Pons (tissue), 1 donor: Measurements from ENCODE around the gene NDUFB10.
"Not testable (repeated sequence)": the region's sequence is repeated elsewhere in the genome, so short reads cannot be mapped to it uniquely, and the experiment has no call there.

Experiments used
- DNase-seq: peaks from one replicate; pipeline ENCODE4 v3.0.0-alpha.2; 2016; ENCODE audit warnings: low spot score

NDUFB10 gene

GRCh38 chr16:1959269-1960039, at the start of gene NDUFB10:
Gene NDUFB10 (plus strand): TSS chr16:1959538. CDS start chr16:1959625, 87 bp downstream.
- DNase-seq: peak; percentile 80

DNA sequence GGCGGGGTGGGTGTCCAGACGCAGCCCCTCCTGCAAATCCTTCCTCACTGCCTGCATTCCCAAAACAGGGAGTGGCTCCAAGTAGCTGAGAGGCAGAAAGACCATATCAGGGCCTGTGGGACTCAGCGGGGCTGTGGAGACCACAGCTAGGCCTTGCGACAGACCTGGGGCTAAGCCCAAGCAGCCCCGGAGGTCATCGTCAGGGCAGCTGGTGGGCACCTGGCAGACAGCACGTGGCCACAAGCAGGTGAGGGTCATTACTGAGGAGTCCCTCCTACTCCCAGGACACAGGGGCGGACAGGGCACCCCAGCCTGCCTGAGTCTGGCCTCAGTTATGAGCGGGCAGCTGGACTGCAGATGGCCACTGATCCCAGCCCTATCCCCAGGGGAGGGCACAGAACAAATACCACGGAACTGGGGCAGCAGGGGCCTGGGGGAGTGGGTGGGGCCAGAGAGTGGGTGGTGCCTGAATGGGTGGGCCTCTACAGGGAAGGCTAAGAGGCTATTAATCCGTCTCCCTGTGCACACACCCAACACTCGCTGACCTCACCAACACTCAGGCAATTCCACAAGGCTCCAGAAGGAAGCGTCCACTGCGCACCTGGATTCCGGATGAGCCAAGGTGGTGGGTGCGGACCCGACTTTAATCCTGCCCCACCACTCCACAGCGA, 49.6 kb upstream of the NDUFB10 start:
- DNase-seq: no peak

GRCh38 chr16:1911467-1912214, 47.7 kb upstream of the NDUFB10 start:
- no peak for DNase-seq

DNA sequence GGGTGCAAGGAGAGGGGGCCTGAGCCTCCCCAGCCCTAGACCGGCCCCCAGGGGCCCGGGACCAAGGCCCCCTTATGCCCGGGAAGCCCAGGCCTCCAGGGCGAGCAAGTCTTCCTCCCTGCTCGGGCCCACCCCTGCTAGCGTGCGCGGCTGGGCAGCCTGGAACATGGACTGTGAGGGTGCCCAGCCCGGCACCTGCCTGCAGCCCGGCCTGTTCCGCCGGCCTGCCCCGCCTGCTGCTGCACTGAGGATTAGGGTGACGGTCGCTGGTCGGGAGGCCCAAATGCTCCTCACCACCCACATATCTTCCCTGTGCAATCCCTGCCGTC, 47.2 kb upstream of the NDUFB10 start:
- no peak for DNase-seq

- DNase-seq: no peak
Measured at GRCh38 chr16:1913327-1914083, 45.8 kb upstream of the NDUFB10 start.

DNA sequence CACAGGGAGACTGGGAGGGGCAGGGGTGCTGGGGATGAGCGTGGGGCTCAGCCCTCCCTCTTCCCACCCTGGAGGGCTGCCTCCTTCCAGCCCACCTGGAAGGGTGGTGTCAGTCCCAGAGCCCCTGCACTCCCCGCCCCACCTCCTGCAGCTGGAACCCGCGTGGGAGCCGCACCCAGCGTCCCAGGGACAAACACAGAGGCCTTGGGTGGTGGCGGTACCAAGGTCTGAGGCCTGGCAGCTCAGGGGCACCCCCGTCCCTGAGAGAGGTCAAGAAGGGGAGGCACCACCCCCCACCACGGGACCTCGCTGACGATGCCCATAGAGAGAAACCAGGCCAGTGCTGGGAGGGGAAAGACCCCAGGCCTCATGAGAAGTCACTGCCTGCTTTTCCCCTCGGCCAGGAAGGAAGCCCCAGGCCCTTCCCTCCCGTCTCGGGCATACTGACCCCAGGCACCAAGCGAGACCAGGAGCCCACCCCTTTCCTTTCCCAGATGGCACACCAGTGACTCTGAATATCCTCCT, 45.2 kb upstream of the NDUFB10 start:
- DNase-seq: no peak

DNA sequence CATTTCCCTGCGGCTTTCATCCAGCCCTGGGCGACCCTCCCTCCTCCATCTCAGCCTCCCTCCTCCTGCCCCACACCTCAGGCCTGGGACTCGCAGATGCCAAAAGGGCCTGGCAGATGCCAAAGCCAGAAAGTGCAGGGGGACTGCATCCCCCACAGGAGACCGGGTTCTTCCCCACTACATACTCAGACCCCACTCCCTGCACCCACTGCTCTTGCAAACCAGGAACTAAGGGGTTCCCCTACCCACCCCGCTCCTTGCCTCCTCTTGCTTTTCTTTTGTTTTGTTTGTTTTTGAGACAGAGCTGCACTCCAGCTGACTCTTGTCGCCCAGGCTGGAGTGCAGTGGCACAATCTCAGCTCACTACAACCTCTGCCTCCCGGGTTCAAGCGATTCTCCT, 44.4 kb upstream of the NDUFB10 start:
- no peak for DNase-seq

- DNase-seq: no peak
Measured at GRCh38 chr16:1915732-1916639, 43.4 kb upstream of the NDUFB10 start.

DNA sequence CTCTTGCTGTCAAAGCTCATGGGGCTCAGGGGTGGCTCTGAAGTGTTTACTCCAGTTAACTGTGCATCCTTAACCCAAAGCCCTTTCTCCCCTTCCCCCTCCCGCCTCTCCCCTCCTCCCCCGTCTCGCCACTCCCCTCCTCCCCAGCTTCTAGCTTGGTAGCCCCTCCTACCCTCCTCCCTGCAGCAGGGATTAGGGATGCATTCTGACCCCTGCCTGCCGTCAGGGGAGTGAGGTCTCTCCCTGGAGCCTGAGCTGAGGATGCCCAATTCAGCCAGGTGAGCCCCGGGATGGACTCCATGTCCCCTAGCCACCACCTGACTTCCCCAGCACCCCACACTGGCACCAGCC, 42.7 kb upstream of the NDUFB10 start:
- no peak for DNase-seq

GRCh38 chr16:1917056-1917664, 42.2 kb upstream of the NDUFB10 start:
- no peak for DNase-seq

DNA sequence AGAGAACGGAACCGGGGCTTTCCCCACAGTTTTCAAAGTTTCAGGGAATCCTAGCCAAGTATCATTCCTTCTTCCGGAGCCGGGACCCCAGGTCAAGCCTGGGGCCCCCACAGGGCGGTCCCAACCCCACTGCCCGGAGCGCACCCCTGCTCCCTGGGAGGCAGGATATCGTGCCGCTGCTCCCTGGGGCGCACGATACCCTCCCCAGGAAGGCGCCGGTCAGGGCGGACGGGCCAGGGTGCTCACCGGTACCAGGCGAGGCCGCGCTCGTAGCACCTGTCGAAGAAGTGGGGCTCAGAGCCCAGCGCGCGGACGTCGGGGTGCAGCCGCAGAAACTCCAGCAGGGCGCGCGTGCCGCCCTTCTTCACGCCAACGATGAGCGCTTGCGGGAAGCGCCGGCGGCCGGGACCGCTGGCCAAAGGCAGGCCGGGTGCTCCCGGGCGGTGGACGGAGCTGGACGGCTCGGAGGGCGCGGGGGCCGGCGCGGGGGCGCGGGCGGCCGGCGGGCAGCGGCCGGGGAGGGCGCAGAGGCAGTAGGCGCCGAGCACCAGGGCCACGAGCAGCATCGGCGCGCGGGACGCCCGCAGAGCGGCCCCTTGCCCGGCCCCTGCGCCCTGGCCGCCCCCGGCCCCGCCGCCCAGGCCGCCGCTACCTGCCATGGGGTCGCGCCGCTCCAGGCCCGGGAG, 41.5 kb upstream of the NDUFB10 start:
- DNase-seq: no peak

DNA sequence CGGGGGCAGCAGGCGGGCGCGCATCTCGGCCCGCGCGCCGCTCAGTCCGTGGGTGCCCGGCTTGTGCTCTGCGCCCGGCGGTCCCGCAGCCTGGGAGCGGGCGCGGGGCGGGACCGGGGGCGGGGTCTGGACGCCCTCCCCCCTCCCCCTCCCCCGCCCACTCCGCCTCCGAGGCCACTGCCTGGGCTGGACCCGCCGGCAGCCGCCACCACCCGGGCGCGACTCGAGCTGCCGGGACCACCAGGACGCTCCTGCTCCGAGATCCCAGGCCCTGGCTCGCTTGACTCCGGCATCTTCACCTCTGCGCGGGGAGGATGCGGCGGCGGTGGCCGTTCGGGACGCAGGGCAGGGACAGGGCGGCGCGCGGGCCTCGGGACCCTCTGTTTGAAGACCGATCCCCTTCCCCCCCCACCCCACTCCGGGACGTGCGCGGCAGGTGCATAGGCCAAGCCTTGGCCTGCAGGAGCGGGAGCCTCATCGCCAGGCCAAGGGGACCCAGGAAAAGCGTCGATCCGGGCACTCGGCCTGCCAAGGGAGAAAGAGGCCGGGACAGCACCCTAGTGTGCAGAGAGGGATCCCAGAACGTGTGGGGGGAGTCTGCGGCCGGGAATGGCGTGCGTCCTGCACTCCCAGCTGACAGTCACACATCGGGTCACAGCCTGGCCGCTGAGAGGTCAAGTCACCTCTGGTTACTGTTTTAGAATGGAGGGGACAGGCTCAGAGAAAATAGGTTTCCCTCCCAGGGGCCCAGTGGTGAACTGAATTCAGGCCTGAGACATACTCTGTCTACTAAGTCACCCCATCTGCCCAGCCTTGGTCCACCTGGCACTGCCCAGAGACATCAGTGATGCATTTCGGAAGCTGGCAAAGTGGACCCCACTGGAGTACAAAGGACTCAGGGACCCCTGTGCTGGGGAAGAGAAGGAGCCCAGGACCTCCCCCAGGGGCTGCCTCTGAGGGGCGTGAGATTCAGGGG, 40.7 kb upstream of the NDUFB10 start, which contains the start of gene HS3ST6:
HS3ST6 (minus strand) TSS at position 65 of the 976 bp plus-strand sequence. CDS start 92 bp downstream, outside the sequence.
- no peak for DNase-seq

GRCh38 chr16:1919327-1919998, 39.9 kb upstream of the NDUFB10 start:
- DNase-seq: no peak

DNA sequence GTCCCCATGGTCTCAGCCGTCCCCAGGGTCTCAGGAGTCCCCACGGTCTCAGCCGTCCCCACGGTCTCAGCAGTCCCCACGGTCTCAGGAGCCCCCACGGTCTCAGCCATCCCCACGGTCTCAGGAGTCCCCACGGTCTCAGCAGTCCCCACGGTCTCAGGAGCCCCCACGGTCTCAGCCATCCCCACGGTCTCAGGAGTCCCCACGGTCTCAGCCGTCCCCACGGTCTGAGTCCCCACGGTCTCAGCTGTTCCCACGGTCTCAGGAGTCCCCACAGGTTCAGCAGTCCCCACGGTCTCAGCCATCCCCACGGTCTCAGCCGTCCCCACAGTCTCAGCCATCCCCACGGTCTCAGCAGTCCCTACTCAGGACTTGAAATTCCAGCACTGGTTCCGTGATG, 39.2 kb upstream of the NDUFB10 start:
- not testable (repeated sequence) for DNase-seq

GRCh38 chr16:1920727-1921171, 38.6 kb upstream of the NDUFB10 start:
- no peak for DNase-seq

DNA sequence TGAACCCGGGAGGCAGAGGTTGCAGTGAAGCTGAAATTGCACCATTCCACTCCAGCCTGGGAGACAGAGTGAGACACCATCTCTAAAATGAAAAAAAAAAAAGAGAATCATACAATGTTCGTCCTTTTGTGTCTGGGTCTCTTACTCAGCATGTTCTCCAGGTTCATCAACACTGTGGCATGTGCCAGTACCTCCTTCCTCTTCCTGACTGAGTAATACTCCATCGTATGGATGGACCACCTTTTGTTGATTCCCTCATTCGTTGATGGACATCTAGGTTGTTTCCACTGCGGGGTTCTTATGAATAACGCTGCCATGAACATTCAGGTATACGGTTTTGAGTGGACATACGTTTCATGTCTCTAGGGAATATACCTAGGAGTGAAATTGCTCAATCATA, 37.0 kb upstream of the NDUFB10 start:
- DNase-seq: no peak

DNA sequence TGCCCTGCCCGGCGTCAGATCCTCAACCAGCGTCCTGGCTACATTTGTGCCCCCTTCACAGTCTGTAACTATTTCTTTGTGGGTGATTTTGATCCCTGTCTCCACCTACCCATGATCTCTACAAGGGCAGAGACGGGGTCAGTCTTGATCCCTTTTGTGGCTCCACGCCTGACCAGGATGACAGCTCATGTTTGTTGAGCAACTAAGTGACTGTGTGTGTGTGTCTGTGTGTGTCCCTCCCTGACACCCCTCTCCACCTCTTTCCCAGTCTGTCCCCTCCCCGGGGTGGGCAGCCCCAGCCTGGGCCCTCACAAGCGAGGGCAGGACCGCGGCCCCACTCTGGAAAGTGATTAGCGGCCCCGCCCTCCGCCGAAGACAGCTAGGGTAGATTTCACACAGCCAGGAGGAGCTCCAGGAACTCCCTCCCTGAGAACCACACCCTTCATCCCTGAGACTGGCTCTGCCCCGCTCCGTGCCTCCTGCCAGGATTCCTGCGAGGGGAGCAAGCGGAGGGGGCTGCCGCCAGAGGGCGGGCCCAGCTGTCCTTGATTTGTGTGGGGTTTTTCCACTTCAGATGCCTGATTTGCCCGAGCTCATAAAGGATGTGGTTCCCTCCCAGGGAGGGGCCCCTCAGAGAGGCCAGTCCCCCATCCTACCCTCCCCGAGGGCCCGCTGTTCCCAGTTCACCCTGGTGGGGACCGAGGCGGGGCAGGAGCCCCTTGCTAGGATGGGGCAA, 35.9 kb upstream of the NDUFB10 start:
- DNase-seq: no peak
